ENCODE measurements around the gene PMM2.
"Not testable (repeated sequence)": the region's sequence is repeated elsewhere in the genome, so short reads cannot be mapped to it uniquely, and the experiment has no call there.

DNA sequence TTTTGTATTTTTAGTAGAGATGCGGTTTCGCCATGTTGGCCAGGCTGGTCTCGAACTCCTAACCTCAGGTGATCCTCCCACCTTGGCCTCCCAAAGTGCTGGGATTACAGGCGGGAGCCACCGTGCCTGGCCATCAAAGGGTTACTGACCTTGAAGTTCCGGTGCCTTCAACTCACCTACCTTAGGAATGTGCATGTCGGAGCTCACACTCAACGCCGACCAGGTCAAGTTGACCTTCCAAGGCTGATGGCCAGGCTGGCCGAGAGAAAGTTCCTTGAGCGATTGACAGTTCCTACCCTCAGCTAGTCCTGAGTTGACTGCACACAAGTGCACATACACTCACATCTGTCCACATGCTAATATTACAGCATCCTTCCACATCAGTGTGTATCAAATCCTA is 11.3 kb upstream of the PMM2 start:
- TF ChIP-seq, protein P1, sequence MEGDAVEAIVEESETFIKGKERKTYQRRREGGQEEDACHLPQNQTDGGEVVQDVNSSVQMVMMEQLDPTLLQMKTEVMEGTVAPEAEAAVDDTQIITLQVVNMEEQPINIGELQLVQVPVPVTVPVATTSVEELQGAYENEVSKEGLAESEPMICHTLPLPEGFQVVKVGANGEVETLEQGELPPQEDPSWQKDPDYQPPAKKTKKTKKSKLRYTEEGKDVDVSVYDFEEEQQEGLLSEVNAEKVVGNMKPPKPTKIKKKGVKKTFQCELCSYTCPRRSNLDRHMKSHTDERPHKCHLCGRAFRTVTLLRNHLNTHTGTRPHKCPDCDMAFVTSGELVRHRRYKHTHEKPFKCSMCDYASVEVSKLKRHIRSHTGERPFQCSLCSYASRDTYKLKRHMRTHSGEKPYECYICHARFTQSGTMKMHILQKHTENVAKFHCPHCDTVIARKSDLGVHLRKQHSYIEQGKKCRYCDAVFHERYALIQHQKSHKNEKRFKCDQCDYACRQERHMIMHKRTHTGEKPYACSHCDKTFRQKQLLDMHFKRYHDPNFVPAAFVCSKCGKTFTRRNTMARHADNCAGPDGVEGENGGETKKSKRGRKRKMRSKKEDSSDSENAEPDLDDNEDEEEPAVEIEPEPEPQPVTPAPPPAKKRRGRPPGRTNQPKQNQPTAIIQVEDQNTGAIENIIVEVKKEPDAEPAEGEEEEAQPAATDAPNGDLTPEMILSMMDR (IDR thresholded peaks at IDR 0.05): not testable (repeated sequence)
- TF ChIP-seq POLR2AphosphoS5, EP300, POLR2A (IDR thresholded peaks at IDR 0.05): not testable (repeated sequence)

Measured in gastroesophageal sphincter (tissue), 3 donors.